ENCODE data around the gene ACP4. TPM values are rescaled to one million over a fixed set of nuclear protein-coding genes. Genes with fewer than 3 reads are reported as not detected.

ACP4 gene
- total RNA-seq, 1 donor from 2014 or later = not detected

DNA sequence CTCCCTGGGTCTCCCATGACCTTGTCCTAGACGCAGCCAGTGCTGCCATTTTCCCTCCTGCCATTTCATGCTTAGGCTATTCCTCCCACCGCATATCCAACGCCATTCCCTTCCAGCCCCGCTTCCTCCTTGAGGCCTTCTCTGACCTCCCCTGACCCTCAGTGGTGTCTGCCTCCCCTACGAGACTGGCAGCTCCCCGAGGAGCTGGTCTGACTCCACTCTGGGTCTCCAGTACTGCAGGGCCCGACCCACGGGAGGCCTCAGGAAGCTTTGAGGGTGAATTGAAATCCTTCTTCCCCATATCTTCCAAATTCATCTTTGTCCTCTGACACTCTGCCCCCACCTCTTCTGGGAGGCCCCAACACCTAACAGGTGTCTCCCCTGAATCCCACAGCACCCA lies 42.5 kb downstream of the ACP4 start:
- H3K36me3 Mint-ChIP-seq = no peaks in the 10 kb centered on the region
- DNase-seq (ENCODE audit: low spot score in 2 of 2, unreplicated experiment in 2 of 2) = no peak
- H3K9me3 Mint-ChIP-seq = no peaks in the 10 kb centered on the region
- H3K27me3 Mint-ChIP-seq (ENCODE audit: low read depth) = peaks cover 48% of the 10 kb centered on the region
- H3K27ac Mint-ChIP-seq = no peak overlapping the region
- no peak overlapping the region for H3K4me3 Mint-ChIP-seq
- TF ChIP-seq, protein P1, sequence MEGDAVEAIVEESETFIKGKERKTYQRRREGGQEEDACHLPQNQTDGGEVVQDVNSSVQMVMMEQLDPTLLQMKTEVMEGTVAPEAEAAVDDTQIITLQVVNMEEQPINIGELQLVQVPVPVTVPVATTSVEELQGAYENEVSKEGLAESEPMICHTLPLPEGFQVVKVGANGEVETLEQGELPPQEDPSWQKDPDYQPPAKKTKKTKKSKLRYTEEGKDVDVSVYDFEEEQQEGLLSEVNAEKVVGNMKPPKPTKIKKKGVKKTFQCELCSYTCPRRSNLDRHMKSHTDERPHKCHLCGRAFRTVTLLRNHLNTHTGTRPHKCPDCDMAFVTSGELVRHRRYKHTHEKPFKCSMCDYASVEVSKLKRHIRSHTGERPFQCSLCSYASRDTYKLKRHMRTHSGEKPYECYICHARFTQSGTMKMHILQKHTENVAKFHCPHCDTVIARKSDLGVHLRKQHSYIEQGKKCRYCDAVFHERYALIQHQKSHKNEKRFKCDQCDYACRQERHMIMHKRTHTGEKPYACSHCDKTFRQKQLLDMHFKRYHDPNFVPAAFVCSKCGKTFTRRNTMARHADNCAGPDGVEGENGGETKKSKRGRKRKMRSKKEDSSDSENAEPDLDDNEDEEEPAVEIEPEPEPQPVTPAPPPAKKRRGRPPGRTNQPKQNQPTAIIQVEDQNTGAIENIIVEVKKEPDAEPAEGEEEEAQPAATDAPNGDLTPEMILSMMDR (IDR thresholded peaks at IDR 0.05; ENCODE audit: unreplicated experiment) = no peak
- H3K4me1 Mint-ChIP-seq = peaks cover 8% of the 10 kb centered on the region

DNA sequence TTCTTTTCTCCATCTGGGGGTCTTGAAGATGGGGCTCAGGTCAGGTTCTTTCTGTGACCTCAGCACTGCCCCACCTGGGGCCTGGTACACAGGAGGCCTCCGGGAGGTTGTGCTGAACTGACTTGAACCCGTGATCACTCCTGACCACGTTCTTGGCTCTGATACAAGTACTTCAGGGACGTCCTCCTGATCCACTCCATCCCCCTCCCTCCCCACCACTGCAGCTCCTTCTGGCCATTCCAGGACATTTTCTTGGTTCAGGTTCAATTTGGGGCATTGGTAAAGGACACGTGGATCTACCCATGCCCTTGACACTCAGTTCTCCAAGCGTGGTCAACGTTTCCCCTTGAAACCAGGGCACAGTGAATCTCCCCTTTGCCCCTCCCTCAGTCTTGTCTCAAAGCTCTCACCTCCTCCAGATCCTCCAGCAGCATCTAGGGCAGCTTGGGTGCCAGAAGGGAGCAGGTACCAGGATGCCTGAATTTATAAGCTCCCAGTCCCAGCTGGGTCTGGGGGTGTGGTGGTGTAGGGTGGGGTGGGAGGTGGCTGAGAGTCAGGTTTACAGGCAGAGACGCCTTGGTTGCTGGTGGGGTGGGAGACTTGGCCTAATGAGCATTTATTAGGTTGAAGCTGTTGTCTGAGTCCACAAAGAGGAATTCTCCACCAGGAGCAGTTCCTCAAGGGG lies 43.0 kb downstream of the ACP4 start, which contains the start of gene KLK15:
Gene KLK15 (minus strand): TSS at position 458 of the 685 bp plus-strand sequence. CDS start 2,082 bp downstream, outside the sequence.
- Mint-ChIP-seq H3K27ac (no peak within 1 kb of the TSS), H3K4me1 (peaks cover 10% of the 10 kb centered on the region), H3K9me3 (no peaks in the 10 kb centered on the region), H3K27me3 (ENCODE audit: low read depth) (peaks cover 45% of the 10 kb centered on the region), H3K4me3 (no peak within 1 kb of the TSS), H3K36me3 (no peaks in the 10 kb centered on the region)
- TF ChIP-seq, protein P1 (IDR thresholded peaks at IDR 0.05; ENCODE audit: unreplicated experiment) = no peak
- no peak for DNase-seq (ENCODE audit: low spot score in 2 of 2, unreplicated experiment in 2 of 2)

DNA sequence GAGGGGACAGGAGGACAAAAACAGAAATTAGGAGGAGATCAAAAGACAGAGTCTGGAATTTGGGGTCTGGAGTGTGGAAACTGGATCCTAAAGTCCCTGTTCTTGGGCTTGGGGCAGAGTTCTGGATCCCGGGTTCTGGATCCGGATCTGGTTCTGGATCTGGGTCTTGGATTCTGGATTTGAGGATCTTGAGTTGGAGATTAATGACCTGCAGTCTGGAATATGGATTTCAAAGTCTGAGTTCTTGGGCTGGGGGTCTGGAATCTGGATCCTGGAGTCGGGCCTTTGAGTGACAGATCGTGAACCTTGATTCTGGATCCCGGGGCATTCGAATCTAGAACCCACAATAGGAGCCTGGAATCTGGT lies 43.6 kb downstream of the ACP4 start:
- H3K36me3 Mint-ChIP-seq = no peaks in the 10 kb centered on the region
- no peaks in the 10 kb centered on the region for H3K9me3 Mint-ChIP-seq
- H3K4me1 Mint-ChIP-seq = peaks cover 10% of the 10 kb centered on the region
- TF ChIP-seq, protein P1 (IDR thresholded peaks at IDR 0.05; ENCODE audit: unreplicated experiment) = no peak
- H3K4me3 Mint-ChIP-seq = no peak overlapping the region
- peaks cover 46% of the 10 kb centered on the region for H3K27me3 Mint-ChIP-seq (ENCODE audit: low read depth)
- no peak for DNase-seq (ENCODE audit: low spot score in 2 of 2, unreplicated experiment in 2 of 2)
- no peak overlapping the region for H3K27ac Mint-ChIP-seq

DNA sequence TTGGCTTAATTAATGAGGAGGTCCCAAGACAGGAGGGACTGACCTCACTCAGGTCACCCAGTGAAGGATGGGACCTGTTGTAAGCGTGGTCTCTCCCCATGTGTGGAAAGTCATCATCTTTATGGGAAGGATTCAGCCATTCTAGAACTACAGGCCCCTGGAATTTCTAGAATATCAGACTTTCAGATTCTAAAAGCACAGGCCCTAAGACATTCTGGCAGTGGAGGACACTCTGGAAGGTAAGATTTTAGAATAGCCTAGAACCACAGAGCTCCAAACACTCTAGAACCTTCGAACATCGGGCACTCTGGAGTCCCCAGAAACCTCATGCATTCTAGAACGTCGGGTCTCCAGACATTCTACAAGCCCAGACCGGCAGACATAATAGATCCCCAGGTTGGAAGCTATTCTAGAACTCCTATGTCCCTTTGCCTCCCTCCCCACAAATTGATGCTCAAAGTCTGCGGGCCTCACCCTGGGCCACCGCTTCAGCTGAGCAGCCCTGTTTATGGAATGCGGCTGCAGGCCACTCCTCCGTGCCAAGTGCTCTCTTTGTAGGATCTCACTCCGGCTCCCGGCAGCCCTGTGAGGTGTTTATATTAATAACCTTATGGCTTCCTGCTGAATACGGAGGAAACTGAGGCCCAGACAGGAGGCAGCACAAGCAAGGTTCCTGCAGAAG lies 45.0 kb downstream of the ACP4 start:
- DNase-seq (ENCODE audit: low spot score in 2 of 2, unreplicated experiment in 2 of 2) = no peak
- Mint-ChIP-seq H3K4me3 (peak overlapping the region; percentile 76), H3K4me1 (peaks cover 10% of the 10 kb centered on the region), H3K27me3 (ENCODE audit: low read depth) (peaks cover 48% of the 10 kb centered on the region), H3K36me3 (no peaks in the 10 kb centered on the region), H3K27ac (no peak overlapping the region), H3K9me3 (no peaks in the 10 kb centered on the region)
- TF ChIP-seq, protein P1 (IDR thresholded peaks at IDR 0.05; ENCODE audit: unreplicated experiment) = no peak

DNA sequence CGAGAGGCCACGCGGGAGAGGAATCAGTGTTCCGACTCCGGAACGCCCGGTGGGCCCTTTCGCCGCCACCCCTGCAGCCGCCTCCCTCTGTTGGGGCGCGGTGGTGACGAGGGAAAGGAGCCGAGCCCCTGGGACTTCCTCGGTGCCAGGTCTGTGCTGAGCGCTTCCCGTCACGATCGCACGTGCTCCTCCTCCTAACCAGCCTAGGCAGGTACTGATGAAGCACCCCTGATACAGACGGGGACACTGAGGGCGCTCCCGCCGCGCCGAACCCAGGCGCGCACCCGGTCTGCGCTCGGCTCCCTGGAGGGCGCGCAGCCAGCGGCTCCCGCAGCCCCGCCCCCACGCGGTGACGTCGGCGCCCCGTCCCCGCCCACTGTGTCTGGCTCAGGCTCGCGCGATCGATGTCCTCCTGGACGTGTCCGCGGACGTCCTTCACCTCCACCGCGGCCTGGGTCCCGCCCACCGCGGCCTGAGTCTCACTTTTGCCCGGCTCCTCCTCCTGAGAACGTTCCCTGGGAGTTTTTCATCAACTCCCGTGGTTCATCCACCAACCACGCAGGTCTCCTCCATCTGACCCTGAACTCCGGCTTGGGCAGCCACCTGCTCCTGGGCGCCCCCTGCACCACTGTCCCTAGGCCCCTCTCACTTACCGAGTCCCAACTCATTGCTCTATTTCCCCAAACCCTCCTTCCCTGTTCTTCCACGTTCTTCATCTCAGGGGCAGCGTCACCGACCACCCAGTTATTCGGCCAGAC lies 45.7 kb downstream of the ACP4 start:
- H3K4me1 Mint-ChIP-seq = peaks cover 10% of the 10 kb centered on the region
- no peaks in the 10 kb centered on the region for H3K9me3 Mint-ChIP-seq
- peak; percentile 68 to 91 for DNase-seq (ENCODE audit: low spot score in 2 of 2, unreplicated experiment in 2 of 2)
- H3K4me3 Mint-ChIP-seq = peak overlapping the region; percentile 76
- peak overlapping the region; percentile 50 for H3K27ac Mint-ChIP-seq
- TF ChIP-seq, protein P1 (IDR thresholded peaks at IDR 0.05; ENCODE audit: unreplicated experiment) = no peak
- H3K27me3 Mint-ChIP-seq (ENCODE audit: low read depth) = peaks cover 54% of the 10 kb centered on the region
- H3K36me3 Mint-ChIP-seq = no peaks in the 10 kb centered on the region

Data from mesothelial cell of epicardium (in vitro differentiated cells).